H1 (cell line): ENCODE measurements around the gene MBNL2. TPM values are rescaled to one million over a fixed set of nuclear protein-coding genes. Genes with fewer than 3 reads are reported as not detected.

Experiments
- SP1 ChIP-seq: IDR thresholded peaks from 2 replicates; pipeline ENCODE4 v1.6.1; 2011; ENCODE audit warnings: low read depth, low read length
- polyA plus RNA-seq, 7 experiments: library from polyadenylated mRNA; depleted of rRNA in 3 of 7; stranded (reverse) in 5 of 7; unstranded in 2 of 7; fragments of >200 nt in 5 of 7; fragments of 200-250 nt in 2 of 7; gene quantifications; 1 replicate in 5 of 7; 2 replicates in 1 of 7; 4 replicates in 1 of 7; pipeline versions ENCODE4 v1.2.1 to v1.2.3, GENCODE V29; 2011 to 2013; ENCODE audit warnings: missing spikeins in 2 of 7, mixed read lengths in 2 of 7
- total RNA-seq: library from RNA; stranded (reverse); fragmentation: NEBNext Ultra II Directional; extraction: Animal tissue kit (Norgen Biotek cat#: 25700); gene quantifications from 2 replicates; pipeline ENCODE4 v1.2.1, GENCODE V29; 2021

MBNL2 gene
- total and polyA plus RNA-seq, 2 of the 8 experiments (the other 6 are each of a cell fraction or from before 2014, with no cell fraction given): 1.0 to 2.6 TPM

- no peak for TF ChIP-seq SP1
- TF ChIP-seq, all 59 proteins: peak for 0
These were observed 97.1 kb downstream of the MBNL2 start (continued) for GRCh38 chr13:97319113-97319720.
